ENCODE data around the gene DCUN1D4. TPM values are rescaled to one million over a fixed set of nuclear protein-coding genes. Genes with fewer than 3 reads are reported as not detected.

The DCUN1D4 gene
- total RNA-seq, 1 experiment from 2014 or later, result 34.3 TPM

DNA sequence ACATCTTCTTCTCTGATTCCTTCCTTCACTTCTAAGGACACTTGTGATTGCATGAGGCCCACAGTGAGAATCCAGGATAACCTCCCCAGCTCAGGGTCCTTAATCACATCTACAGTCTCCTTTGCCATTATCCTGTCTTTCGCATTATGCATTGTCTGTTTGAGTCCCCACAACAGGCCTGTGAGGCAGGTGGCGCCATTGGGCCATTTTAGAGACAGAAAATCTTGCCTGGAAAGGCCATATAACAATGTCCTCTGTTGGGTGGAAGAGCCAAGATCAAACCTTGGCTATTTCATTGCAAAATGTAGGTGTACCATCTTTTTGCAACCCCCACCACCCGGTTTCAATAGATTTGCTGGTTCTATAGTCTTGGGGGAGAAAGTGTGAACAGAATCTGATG, 11.8 kb upstream of the DCUN1D4 start:
- Mint-ChIP-seq H3K9me3 (peaks cover 37% of the 10 kb centered on the region), H3K27ac (no peak overlapping the region), H3K36me3 (peaks cover 3% of the 10 kb centered on the region; the same call in 1 of the 2 replicates), H3K4me1 (no peaks in the 10 kb centered on the region), H3K27me3 (ENCODE audit: low read depth) (peaks cover 19% of the 10 kb centered on the region), H3K4me3 (no peak overlapping the region)
- ChIA-PET CTCF (interaction anchor here (0.6 to 4.5 kb wide), 5 partner anchors 10 to 39 kb away, joined by 3 to 22 read pairs (median 3); partner anchors contain the start of gene DCUN1D4), POLR2A (no interaction called here)
- DNase-seq (ENCODE audit: low spot score), result peak; percentile 67
- peak; percentile 96 for ATAC-seq
- TF ChIP-seq, protein P1, sequence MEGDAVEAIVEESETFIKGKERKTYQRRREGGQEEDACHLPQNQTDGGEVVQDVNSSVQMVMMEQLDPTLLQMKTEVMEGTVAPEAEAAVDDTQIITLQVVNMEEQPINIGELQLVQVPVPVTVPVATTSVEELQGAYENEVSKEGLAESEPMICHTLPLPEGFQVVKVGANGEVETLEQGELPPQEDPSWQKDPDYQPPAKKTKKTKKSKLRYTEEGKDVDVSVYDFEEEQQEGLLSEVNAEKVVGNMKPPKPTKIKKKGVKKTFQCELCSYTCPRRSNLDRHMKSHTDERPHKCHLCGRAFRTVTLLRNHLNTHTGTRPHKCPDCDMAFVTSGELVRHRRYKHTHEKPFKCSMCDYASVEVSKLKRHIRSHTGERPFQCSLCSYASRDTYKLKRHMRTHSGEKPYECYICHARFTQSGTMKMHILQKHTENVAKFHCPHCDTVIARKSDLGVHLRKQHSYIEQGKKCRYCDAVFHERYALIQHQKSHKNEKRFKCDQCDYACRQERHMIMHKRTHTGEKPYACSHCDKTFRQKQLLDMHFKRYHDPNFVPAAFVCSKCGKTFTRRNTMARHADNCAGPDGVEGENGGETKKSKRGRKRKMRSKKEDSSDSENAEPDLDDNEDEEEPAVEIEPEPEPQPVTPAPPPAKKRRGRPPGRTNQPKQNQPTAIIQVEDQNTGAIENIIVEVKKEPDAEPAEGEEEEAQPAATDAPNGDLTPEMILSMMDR (IDR thresholded peaks at IDR 0.05), result peak; percentile 22; the same call in 1 of the 2 replicates
- no peak for TF ChIP-seq FOXK1 (CRISPR knock-in tag; IDR thresholded peaks at IDR 0.05)

DNA sequence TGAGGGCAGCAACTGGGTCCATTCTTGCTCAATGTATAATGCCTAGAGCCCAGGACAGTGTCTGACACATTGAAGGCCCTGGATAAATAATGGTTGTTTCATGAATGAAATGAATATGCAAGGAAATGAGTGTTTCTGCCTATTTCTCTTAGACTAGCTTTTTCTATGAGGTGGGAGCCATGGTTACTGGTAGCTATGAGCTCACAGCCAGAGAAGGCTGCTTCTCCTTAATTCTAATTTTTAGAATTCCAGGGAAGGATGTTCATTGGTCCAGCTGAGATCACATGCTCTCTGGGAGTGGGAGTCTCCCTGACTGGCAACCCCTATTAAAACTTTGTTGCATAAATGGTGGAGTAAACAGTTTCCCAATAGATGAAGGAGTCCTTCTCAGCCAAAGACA, 9.7 kb upstream of the DCUN1D4 start:
- ATAC-seq (no peak), DNase-seq (ENCODE audit: low spot score) (no peak)
- peaks cover 3% of the 10 kb centered on the region for H3K4me1 Mint-ChIP-seq
- H3K36me3 Mint-ChIP-seq, result no peaks in the 10 kb centered on the region
- ChIA-PET CTCF (interaction anchor here (4.5 kb wide), 1 partner anchor 9 kb away, joined by 22 read pairs; the partner anchor contains the start of gene DCUN1D4), POLR2A (interaction anchor here (1.8 kb wide), 1 partner anchor 9 kb away, joined by 6 read pairs; the partner anchor contains the start of gene DCUN1D4)
- no peak overlapping the region for H3K4me3 Mint-ChIP-seq
- peaks cover 16% of the 10 kb centered on the region for H3K9me3 Mint-ChIP-seq
- no peak overlapping the region for H3K27ac Mint-ChIP-seq
- H3K27me3 Mint-ChIP-seq (ENCODE audit: low read depth), result peaks cover 17% of the 10 kb centered on the region
- TF ChIP-seq ELF4 (CRISPR knock-in tag; IDR thresholded peaks at IDR 0.05; ENCODE audit: low read depth) (no peak), ZNF317 (CRISPR knock-in tag; IDR thresholded peaks at IDR 0.05; ENCODE audit: borderline replicate concordance, low read depth) (no peak), ZNF396 (CRISPR knock-in tag; IDR thresholded peaks at IDR 0.05; ENCODE audit: borderline replicate concordance) (no peak), ZNF121 (CRISPR knock-in tag; IDR thresholded peaks at IDR 0.05) (no peak)
- TF ChIP-seq, protein P2, sequence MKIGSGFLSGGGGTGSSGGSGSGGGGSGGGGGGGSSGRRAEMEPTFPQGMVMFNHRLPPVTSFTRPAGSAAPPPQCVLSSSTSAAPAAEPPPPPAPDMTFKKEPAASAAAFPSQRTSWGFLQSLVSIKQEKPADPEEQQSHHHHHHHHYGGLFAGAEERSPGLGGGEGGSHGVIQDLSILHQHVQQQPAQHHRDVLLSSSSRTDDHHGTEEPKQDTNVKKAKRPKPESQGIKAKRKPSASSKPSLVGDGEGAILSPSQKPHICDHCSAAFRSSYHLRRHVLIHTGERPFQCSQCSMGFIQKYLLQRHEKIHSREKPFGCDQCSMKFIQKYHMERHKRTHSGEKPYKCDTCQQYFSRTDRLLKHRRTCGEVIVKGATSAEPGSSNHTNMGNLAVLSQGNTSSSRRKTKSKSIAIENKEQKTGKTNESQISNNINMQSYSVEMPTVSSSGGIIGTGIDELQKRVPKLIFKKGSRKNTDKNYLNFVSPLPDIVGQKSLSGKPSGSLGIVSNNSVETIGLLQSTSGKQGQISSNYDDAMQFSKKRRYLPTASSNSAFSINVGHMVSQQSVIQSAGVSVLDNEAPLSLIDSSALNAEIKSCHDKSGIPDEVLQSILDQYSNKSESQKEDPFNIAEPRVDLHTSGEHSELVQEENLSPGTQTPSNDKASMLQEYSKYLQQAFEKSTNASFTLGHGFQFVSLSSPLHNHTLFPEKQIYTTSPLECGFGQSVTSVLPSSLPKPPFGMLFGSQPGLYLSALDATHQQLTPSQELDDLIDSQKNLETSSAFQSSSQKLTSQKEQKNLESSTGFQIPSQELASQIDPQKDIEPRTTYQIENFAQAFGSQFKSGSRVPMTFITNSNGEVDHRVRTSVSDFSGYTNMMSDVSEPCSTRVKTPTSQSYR (CRISPR knock-in tag; IDR thresholded peaks at IDR 0.05), result no peak
- TF ChIP-seq, protein P3, sequence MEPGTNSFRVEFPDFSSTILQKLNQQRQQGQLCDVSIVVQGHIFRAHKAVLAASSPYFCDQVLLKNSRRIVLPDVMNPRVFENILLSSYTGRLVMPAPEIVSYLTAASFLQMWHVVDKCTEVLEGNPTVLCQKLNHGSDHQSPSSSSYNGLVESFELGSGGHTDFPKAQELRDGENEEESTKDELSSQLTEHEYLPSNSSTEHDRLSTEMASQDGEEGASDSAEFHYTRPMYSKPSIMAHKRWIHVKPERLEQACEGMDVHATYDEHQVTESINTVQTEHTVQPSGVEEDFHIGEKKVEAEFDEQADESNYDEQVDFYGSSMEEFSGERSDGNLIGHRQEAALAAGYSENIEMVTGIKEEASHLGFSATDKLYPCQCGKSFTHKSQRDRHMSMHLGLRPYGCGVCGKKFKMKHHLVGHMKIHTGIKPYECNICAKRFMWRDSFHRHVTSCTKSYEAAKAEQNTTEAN (CRISPR knock-in tag; IDR thresholded peaks at IDR 0.05), result no peak
- TF ChIP-seq, protein P4, sequence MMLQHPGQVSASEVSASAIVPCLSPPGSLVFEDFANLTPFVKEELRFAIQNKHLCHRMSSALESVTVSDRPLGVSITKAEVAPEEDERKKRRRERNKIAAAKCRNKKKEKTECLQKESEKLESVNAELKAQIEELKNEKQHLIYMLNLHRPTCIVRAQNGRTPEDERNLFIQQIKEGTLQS (CRISPR knock-in tag; conservative IDR thresholded peaks at IDR 0.05), result no peak
- TF ChIP-seq, protein P5, sequence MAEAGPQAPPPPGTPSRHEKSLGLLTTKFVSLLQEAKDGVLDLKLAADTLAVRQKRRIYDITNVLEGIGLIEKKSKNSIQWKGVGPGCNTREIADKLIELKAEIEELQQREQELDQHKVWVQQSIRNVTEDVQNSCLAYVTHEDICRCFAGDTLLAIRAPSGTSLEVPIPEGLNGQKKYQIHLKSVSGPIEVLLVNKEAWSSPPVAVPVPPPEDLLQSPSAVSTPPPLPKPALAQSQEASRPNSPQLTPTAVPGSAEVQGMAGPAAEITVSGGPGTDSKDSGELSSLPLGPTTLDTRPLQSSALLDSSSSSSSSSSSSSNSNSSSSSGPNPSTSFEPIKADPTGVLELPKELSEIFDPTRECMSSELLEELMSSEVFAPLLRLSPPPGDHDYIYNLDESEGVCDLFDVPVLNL (CRISPR knock-in tag; IDR thresholded peaks at IDR 0.05; ENCODE audit: borderline replicate concordance, low read depth), result no peak
- TF ChIP-seq, protein P6, sequence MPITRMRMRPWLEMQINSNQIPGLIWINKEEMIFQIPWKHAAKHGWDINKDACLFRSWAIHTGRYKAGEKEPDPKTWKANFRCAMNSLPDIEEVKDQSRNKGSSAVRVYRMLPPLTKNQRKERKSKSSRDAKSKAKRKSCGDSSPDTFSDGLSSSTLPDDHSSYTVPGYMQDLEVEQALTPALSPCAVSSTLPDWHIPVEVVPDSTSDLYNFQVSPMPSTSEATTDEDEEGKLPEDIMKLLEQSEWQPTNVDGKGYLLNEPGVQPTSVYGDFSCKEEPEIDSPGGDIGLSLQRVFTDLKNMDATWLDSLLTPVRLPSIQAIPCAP (CRISPR knock-in tag; IDR thresholded peaks at IDR 0.05), result no peak

DNA sequence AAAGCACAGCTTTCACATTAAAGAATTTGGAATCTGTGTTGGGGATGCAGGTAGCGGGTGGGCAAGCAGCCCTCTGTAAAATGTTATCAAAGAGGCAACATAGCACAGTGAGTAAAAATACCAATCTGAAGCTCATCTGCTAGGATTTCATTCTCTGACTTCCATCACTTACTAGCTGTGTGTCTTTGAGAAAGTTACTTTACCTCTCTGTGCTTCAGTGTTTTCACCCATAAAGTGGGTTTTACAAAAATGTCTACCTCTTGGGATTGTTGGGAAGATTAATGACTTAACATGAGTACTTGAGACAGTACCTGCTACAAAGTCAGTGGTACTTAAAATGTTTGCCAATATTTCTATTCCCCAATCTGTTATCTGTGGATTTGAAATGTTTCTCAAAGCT, 7.9 kb upstream of the DCUN1D4 start:
- TF ChIP-seq, protein P7, sequence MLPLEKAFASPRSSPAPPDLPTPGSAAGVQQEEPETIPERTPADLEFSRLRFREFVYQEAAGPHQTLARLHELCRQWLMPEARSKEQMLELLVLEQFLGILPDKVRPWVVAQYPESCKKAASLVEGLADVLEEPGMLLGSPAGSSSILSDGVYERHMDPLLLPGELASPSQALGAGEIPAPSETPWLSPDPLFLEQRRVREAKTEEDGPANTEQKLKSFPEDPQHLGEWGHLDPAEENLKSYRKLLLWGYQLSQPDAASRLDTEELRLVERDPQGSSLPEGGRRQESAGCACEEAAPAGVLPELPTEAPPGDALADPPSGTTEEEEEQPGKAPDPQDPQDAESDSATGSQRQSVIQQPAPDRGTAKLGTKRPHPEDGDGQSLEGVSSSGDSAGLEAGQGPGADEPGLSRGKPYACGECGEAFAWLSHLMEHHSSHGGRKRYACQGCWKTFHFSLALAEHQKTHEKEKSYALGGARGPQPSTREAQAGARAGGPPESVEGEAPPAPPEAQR (CRISPR knock-in tag; IDR thresholded peaks at IDR 0.05), result no peak
- TF ChIP-seq, protein P8, sequence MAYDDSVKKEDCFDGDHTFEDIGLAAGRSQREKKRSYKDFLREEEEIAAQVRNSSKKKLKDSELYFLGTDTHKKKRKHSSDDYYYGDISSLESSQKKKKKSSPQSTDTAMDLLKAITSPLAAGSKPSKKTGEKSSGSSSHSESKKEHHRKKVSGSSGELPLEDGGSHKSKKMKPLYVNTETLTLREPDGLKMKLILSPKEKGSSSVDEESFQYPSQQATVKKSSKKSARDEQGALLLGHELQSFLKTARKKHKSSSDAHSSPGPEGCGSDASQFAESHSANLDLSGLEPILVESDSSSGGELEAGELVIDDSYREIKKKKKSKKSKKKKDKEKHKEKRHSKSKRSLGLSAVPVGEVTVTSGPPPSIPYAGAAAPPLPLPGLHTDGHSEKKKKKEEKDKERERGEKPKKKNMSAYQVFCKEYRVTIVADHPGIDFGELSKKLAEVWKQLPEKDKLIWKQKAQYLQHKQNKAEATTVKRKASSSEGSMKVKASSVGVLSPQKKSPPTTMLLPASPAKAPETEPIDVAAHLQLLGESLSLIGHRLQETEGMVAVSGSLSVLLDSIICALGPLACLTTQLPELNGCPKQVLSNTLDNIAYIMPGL (CRISPR knock-in tag; IDR thresholded peaks at IDR 0.05), result no peak
- no peak for TF ChIP-seq FOXJ3 (CRISPR knock-in tag; IDR thresholded peaks at IDR 0.05; ENCODE audit: borderline replicate concordance)
- ATAC-seq (no peak), DNase-seq (ENCODE audit: low spot score) (no peak)
- ChIA-PET POLR2A (no interaction called here), CTCF (interaction anchor here (1.0 to 4.5 kb wide), 2 partner anchors 8 to 180 kb away, joined by 3 to 22 read pairs; partner anchors contain the start of gene DCUN1D4)
- Mint-ChIP-seq H3K4me3 (no peak overlapping the region), H3K27ac (no peak overlapping the region), H3K27me3 (ENCODE audit: low read depth) (peaks cover 22% of the 10 kb centered on the region), H3K4me1 (peaks cover 3% of the 10 kb centered on the region), H3K9me3 (no peaks in the 10 kb centered on the region), H3K36me3 (no peaks in the 10 kb centered on the region)

Measured in WTC11 (cell line).